Endothelial cell of hepatic sinusoid (primary cell): ENCODE measurements around the gene SLC38A2.

ENCODE experiments used
- in situ Hi-C: cut with HindIII; loops from 2 replicates; pipeline ENCODE4 v1.10.0; 2017; ENCODE audit warnings: low sequenced_read_pairs

The SLC38A2 gene

GRCh38 chr12:46377678-46378077 lies 5.1 kb upstream of the SLC38A2 start:
- in situ Hi-C loops: no loop called here

GRCh38 chr12:46376579-46376978 lies 4.0 kb upstream of the SLC38A2 start:
- in situ Hi-C loops: no loop called here

GRCh38 chr12:46374711-46375110 lies 2.1 kb upstream of the SLC38A2 start:
- in situ Hi-C loops: no loop called here

GRCh38 chr12:46374310-46374709 lies 1.7 kb upstream of the SLC38A2 start:
- in situ Hi-C loops: no loop called here

GRCh38 chr12:46373301-46374296 lies 1.0 kb upstream of the SLC38A2 start:
- in situ Hi-C loops: no loop called here

GRCh38 chr12:46371718-46372543 lies 642 bp downstream of the SLC38A2 start:
- in situ Hi-C loops: no loop called here

GRCh38 chr12:46370792-46371717 lies 1.5 kb downstream of the SLC38A2 start:
- in situ Hi-C loops: no loop called here

GRCh38 chr12:46370380-46370734 lies 2.2 kb downstream of the SLC38A2 start:
- in situ Hi-C loops: no loop called here

- in situ Hi-C loops: loop anchor here (5.0 kb wide), 4 partner anchors 63 to 158 kb away; no protein-coding TSS in a partner anchor
These were observed 2.8 kb downstream of the SLC38A2 start for GRCh38 chr12:46369474-46370379.

GRCh38 chr12:46369095-46369473 lies 3.5 kb downstream of the SLC38A2 start:
- in situ Hi-C loops: loop anchor here (5.0 kb wide), 4 partner anchors 63 to 158 kb away; no protein-coding TSS in a partner anchor

GRCh38 chr12:46368684-46369083 lies 3.9 kb downstream of the SLC38A2 start:
- in situ Hi-C loops: loop anchor here (5.0 kb wide), 4 partner anchors 64 to 159 kb away; no protein-coding TSS in a partner anchor

GRCh38 chr12:46368138-46368537 lies 4.4 kb downstream of the SLC38A2 start:
- in situ Hi-C loops: loop anchor here (5.0 kb wide), 4 partner anchors 64 to 159 kb away; no protein-coding TSS in a partner anchor

GRCh38 chr12:46367351-46368029 lies 5.1 kb downstream of the SLC38A2 start:
- in situ Hi-C loops: loop anchor here (5.0 kb wide), 4 partner anchors 65 to 160 kb away; no protein-coding TSS in a partner anchor

GRCh38 chr12:46366771-46367170 lies 5.8 kb downstream of the SLC38A2 start:
- in situ Hi-C loops: loop anchor here (5.0 kb wide), 4 partner anchors 66 to 161 kb away; no protein-coding TSS in a partner anchor

- in situ Hi-C loops: loop anchor here (5.0 kb wide), 4 partner anchors 66 to 161 kb away; no protein-coding TSS in a partner anchor
These were observed 6.6 kb downstream of the SLC38A2 start for GRCh38 chr12:46365951-46366379.

GRCh38 chr12:46364777-46365580 lies 7.6 kb downstream of the SLC38A2 start:
- in situ Hi-C loops: loop anchor here (5.0 kb wide), 4 partner anchors 67 to 162 kb away; no protein-coding TSS in a partner anchor

- in situ Hi-C loops: no loop called here
These were observed 8.3 kb downstream of the SLC38A2 start for GRCh38 chr12:46364300-46364696.
